Stimulated activated CD8-positive, alpha-beta memory T cell treated with anti-CD3 and anti-CD28 coated beads, Interleukin-12 subunit alpha, Interleukin-12 subunit beta, amount 100 ng/mL, for 4 hours (primary cell): Measurements from ENCODE around the gene MLF1.

Source experiments
- DNase-seq: peaks from one replicate; pipeline ENCODE4 v3.0.0-alpha.2; 2020; ENCODE audit warnings: low read depth

MLF1 gene

GRCh38 chr3:158574646-158575045 is 3.7 kb downstream of the MLF1 start:
- no peak for DNase-seq

- DNase-seq = no peak
These were observed 19.2 kb downstream of the MLF1 start for GRCh38 chr3:158590223-158590622.

- DNase-seq = no peak
These were observed 29.8 kb downstream of the MLF1 start for GRCh38 chr3:158600787-158601186.

- DNase-seq = no peak
These were observed 31.2 kb downstream of the MLF1 start for GRCh38 chr3:158602227-158602626.

GRCh38 chr3:158617982-158618875 is 47.2 kb downstream of the MLF1 start:
- DNase-seq = no peak

GRCh38 chr3:158625881-158626280 is 54.9 kb downstream of the MLF1 start:
- DNase-seq = no peak

GRCh38 chr3:158631981-158632380 is 61.0 kb downstream of the MLF1 start:
- DNase-seq = no peak

GRCh38 chr3:158640646-158641045 is 69.7 kb downstream of the MLF1 start:
- DNase-seq = no peak

- no peak for DNase-seq
These were observed 71.0 kb downstream of the MLF1 start for GRCh38 chr3:158642005-158642404.

- DNase-seq = no peak
These were observed 71.6 kb downstream of the MLF1 start for GRCh38 chr3:158642474-158643210.

GRCh38 chr3:158644345-158644908 is 73.4 kb downstream of the MLF1 start, which contains the start of gene GFM1:
TSS of gene GFM1 (plus strand) at chr3:158644527. CDS start at chr3:158644635, 108 bp downstream.
- DNase-seq = peak; percentile 71

- DNase-seq = no peak
These were observed 78.8 kb downstream of the MLF1 start for GRCh38 chr3:158649791-158650190.

- no peak for DNase-seq
These were observed 80.2 kb downstream of the MLF1 start for GRCh38 chr3:158651192-158651591.

- DNase-seq = no peak
These were observed 81.5 kb downstream of the MLF1 start for GRCh38 chr3:158652463-158652862.
